GM10248 (cell line): ENCODE measurements around the gene CHD2.

Experiments
- CTCF ChIA-PET: fragments of 300-600 bp; sonication (Branson Sonifier 250); formaldehyde crosslinking; extraction: SDS; loops from one replicate; lab custom pipeline; 2021; ENCODE audit warnings: antibody characterized with exemption; lab: Yijun Ruan, JAX
- POLR2A ChIA-PET: fragments of 350-650 bp; sonication (Branson Sonifier 250); formaldehyde crosslinking; extraction: SDS; loops from one replicate; lab custom pipeline; 2020; ENCODE audit warnings: antibody characterized with exemption; lab: Yijun Ruan, JAX
- DNase-seq: peaks from one replicate; pipeline ENCODE4 v3.0.0; 2012; ENCODE audit errors: extremely low spot score
- CTCF ChIP-seq: IDR thresholded peaks from 2 replicates; pipeline ENCODE4 v1.5.1; 2012; ENCODE audit warnings: mild to moderate bottlenecking, low read depth; ENCODE audit errors: extremely low read depth, missing control alignments, control extremely low read depth

Gene CHD2

GRCh38 chr15:92907229-92907628, 7.1 kb downstream of the CHD2 start:
- TF ChIP-seq CTCF: no peak
- ChIA-PET POLR2A (interaction anchor here (0.5 to 4.2 kb wide), 8 partner anchors 9 to 175 kb away, joined by 3 to 32 read pairs (median 6); no protein-coding TSS in a partner anchor), CTCF (interaction anchor here (1.0 to 4.0 kb wide), 11 partner anchors 9 to 1974 kb away, joined by 3 to 42 read pairs (median 4); no protein-coding TSS in a partner anchor)

GRCh38 chr15:92907896-92908712, 8.0 kb downstream of the CHD2 start:
- TF ChIP-seq CTCF: no peak
- ChIA-PET POLR2A (interaction anchor here (0.6 to 4.2 kb wide), 10 partner anchors 8 to 174 kb away, joined by 3 to 32 read pairs (median 8); partner anchors contain the start of gene CHD2), CTCF (interaction anchor here (0.7 to 4.0 kb wide), 15 partner anchors 8 to 1975 kb away, joined by 3 to 42 read pairs (median 3); no protein-coding TSS in a partner anchor)
- no peak for DNase-seq

More at GRCh38 chr15:92907229-92907628, 7.1 kb downstream of the CHD2 start:
- DNase-seq: no peak

GRCh38 chr15:92908713-92909057, 8.6 kb downstream of the CHD2 start:
- CTCF ChIA-PET: interaction anchor here (0.6 to 4.0 kb wide), 9 partner anchors 8 to 113 kb away, joined by 3 to 42 read pairs (median 5); partner anchors contain the start of gene CHD2
- POLR2A ChIA-PET: interaction anchor here (1.5 to 4.2 kb wide), 4 partner anchors 9 to 26 kb away, joined by 9 to 32 read pairs (median 12); partner anchors contain the start of gene CHD2
- TF ChIP-seq CTCF: no peak

GRCh38 chr15:92909136-92909781, 9.1 kb downstream of the CHD2 start:
- DNase-seq: no peak
- ChIA-PET CTCF (interaction anchor here (0.6 to 4.0 kb wide), 7 partner anchors 9 to 112 kb away, joined by 3 to 42 read pairs (median 5); partner anchors contain the start of gene CHD2), POLR2A (interaction anchor here (0.6 to 4.2 kb wide), 5 partner anchors 9 to 100 kb away, joined by 3 to 32 read pairs (median 9); partner anchors contain the start of gene CHD2)
- TF ChIP-seq CTCF: no peak

More at GRCh38 chr15:92908713-92909057, 8.6 kb downstream of the CHD2 start:
- no peak for DNase-seq

- no peak for TF ChIP-seq CTCF
- CTCF ChIA-PET: interaction anchor here (0.9 to 1.1 kb wide), 2 partner anchors 11 to 101 kb away, joined by 4 to 6 read pairs; partner anchors contain the start of gene CHD2
- POLR2A ChIA-PET: no interaction called here
- no peak for DNase-seq
Measured at GRCh38 chr15:92910451-92910850, 10.3 kb downstream of the CHD2 start.

- no peak for TF ChIP-seq CTCF
- POLR2A ChIA-PET: interaction anchor here (0.9 to 2.8 kb wide), 2 partner anchors 13 to 32 kb away, joined by 3 to 10 read pairs; no protein-coding TSS in a partner anchor
- CTCF ChIA-PET: interaction anchor here (1.2 to 9.2 kb wide), 10 partner anchors 9 to 122 kb away, joined by 3 to 106 read pairs (median 4); no protein-coding TSS in a partner anchor
- no peak for DNase-seq
Measured at GRCh38 chr15:92914103-92914499, 14.0 kb downstream of the CHD2 start.
